B cell (primary cell): ENCODE data around the gene ARIH2. TPM values are rescaled to one million over a fixed set of nuclear protein-coding genes. Genes with fewer than 3 reads are reported as not detected.

Experiments
- ATAC-seq: fragments of 200-7000 bp; cut with Tn5 transposase; one replicate; pipeline ENCODE4 v1.10.0; 2021; ENCODE audit warnings: low read depth, mild to moderate bottlenecking, moderate number of reproducible peaks, moderate library complexity
- CTCF ChIA-PET: fragments of 350-600 bp; sonication (Branson Sonifier 250); formaldehyde crosslinking; loops from one replicate; lab custom pipeline; 2021; ENCODE audit warnings: antibody characterized with exemption, inconsistent platforms; lab: Charles Lee
- POLR2A ChIA-PET: fragments of 350-600 bp; sonication (Branson Sonifier 250); formaldehyde crosslinking; loops from one replicate; lab custom pipeline; 2021; ENCODE audit warnings: antibody characterized with exemption; lab: Charles Lee
- DNase-seq: peaks from one replicate; pipeline ENCODE4 v3.0.0; 2013
- H2AFZ ChIP-seq: 2 replicates; pipeline ENCODE4 v1.6.1; 2012; ENCODE audit warnings: mild to moderate bottlenecking, low read depth, low read length; ENCODE audit not compliant: insufficient read depth, poor library complexity, severe bottlenecking
- H3K27ac ChIP-seq, 2 donors: 1 replicate in 1 of 2; 2 replicates in 1 of 2; pipeline ENCODE4 v1.5.1; 2012 to 2013; ENCODE audit warnings: low read length in 2 of 2, mild to moderate bottlenecking in 2 of 2, moderate library complexity in 1 of 2
- H3K27me3 ChIP-seq, 4 experiments: fragments of 200-600 bp in 1 of 4; sonication (generic) in 1 of 4; replicated peaks in 1 of 4; 1 replicate in 2 of 4; 2 replicates in 2 of 4; pipeline versions ENCODE4 v1.6.1 to v1.7.0; 2013 to 2016; ENCODE audit warnings: low read length in 3 of 4, mild to moderate bottlenecking in 2 of 4, mixed read lengths in 1 of 4, moderate library complexity in 1 of 4; ENCODE audit not compliant: insufficient read depth in 4 of 4, control insufficient read depth in 3 of 4; ENCODE audit errors: control extremely low read depth in 1 of 4
- H3K36me3 ChIP-seq, 2 experiments: replicated peaks in 1 of 2; 1 replicate in 1 of 2; 2 replicates in 1 of 2; pipeline versions ENCODE4 v1.6.1 to v1.7.1; 2013; ENCODE audit warnings: low read length in 1 of 2; ENCODE audit not compliant: insufficient read depth in 2 of 2, control insufficient read depth in 1 of 2; ENCODE audit errors: control extremely low read depth in 1 of 2, extremely low read depth in 1 of 2
- H3K4me1 ChIP-seq, 2 donors: fragments of 200-600 bp in 1 of 2; sonication (generic) in 1 of 2; 1 replicate in 1 of 2; 2 replicates in 1 of 2; pipeline versions ENCODE4 v1.5.1 to v1.6.1; 2013 to 2017; ENCODE audit warnings: low read length in 2 of 2; ENCODE audit not compliant: control insufficient read depth in 2 of 2, insufficient read depth in 2 of 2
- H3K4me2 ChIP-seq: replicated peaks from 2 replicates; pipeline ENCODE3; 2012; ENCODE audit warnings: mild to moderate bottlenecking, low read depth, low read length; ENCODE audit not compliant: poor library complexity, severe bottlenecking
- H3K4me3 ChIP-seq, 5 experiments: fragments of 200-600 bp in 1 of 5; sonication (generic) in 1 of 5; 1 replicate in 3 of 5; 2 replicates in 2 of 5; pipeline versions ENCODE4 v1.5.1 to v1.7.0; 2011 to 2016; ENCODE audit warnings: low read length in 4 of 5, mild to moderate bottlenecking in 4 of 5, low read depth in 2 of 5, control low read depth in 1 of 5, moderate library complexity in 1 of 5; ENCODE audit not compliant: insufficient read depth in 1 of 5; ENCODE audit errors: control extremely low read depth in 1 of 5, extremely low read depth in 1 of 5
- H3K79me2 ChIP-seq: fragments of 200-600 bp; sonication (generic); one replicate; pipeline ENCODE4 v1.6.0; 2016; ENCODE audit warnings: low read length; ENCODE audit not compliant: control insufficient read depth, insufficient read depth
- H3K9ac ChIP-seq: fragments of 200-600 bp; sonication (generic); 2 replicates; pipeline ENCODE4 v1.6.1; 2017; ENCODE audit warnings: mild to moderate bottlenecking, low read length, moderate library complexity
- H3K9me3 ChIP-seq, 3 donors: one replicate each; pipeline versions ENCODE4 v1.6.1 to v1.7.1; 2013; ENCODE audit warnings: low read length in 2 of 3; ENCODE audit not compliant: control insufficient read depth in 2 of 3, insufficient read depth in 1 of 3; ENCODE audit errors: control extremely low read depth in 1 of 3
- H4K20me1 ChIP-seq: 2 replicates; pipeline ENCODE4 v1.6.0; 2012; ENCODE audit warnings: mild to moderate bottlenecking, low read length; ENCODE audit not compliant: insufficient read depth, control insufficient read depth, poor library complexity, severe bottlenecking
- H3K27ac Mint-ChIP-seq: one replicate; pipeline ENCODE4 v1.8.0; 2021; ENCODE audit warnings: mixed read lengths
- H3K27me3 Mint-ChIP-seq: one replicate; pipeline ENCODE4 v1.8.0; 2021; ENCODE audit warnings: mixed read lengths
- H3K4me1 Mint-ChIP-seq: one replicate; pipeline ENCODE4 v1.8.0; 2021; ENCODE audit warnings: mixed read lengths
- H3K4me3 Mint-ChIP-seq: one replicate; pipeline ENCODE4 v1.8.0; 2021; ENCODE audit warnings: mixed read lengths
- H3K9me3 Mint-ChIP-seq: one replicate; pipeline ENCODE4 v1.8.0; 2022; ENCODE audit warnings: mixed read lengths; ENCODE audit not compliant: insufficient read depth
- EZH2 ChIP-seq: IDR thresholded peaks from 2 replicates; pipeline ENCODE4 v1.6.1; 2012; ENCODE audit warnings: borderline replicate concordance, low read depth, mild to moderate bottlenecking, moderate library complexity, low read length; ENCODE audit not compliant: insufficient read depth, poor library complexity, severe bottlenecking
- WGBS: methylation state at CpG from one replicate; pipeline ENCODE4 v1.1.5; 2013; ENCODE audit warnings: missing lambda C conversion rate; ENCODE audit not compliant: insufficient coverage; 5-methylcytosine and 5-hydroxymethylcytosine counted together
- intact Hi-C: fragments of 100-400 bp; cut with micrococcal nuclease; formaldehyde crosslinking; loops from one replicate; pipeline ENCODE4 v1.10.0; 2022
- polyA plus RNA-seq: library from polyadenylated mRNA; depleted of rRNA; stranded (reverse); fragments of >200 nt; gene quantifications from 2 replicates; pipeline ENCODE4 v1.2.3, GENCODE V29; 2012
- total RNA-seq, 2 donors: library from RNA; stranded (reverse); fragments of 120-200 nt in 1 of 2; gene quantifications; 1 replicate in 1 of 2; 2 replicates in 1 of 2; pipeline versions ENCODE4 v1.2.3 to v1.2.4, GENCODE V29; 2013 to 2022
- TF ChIP-seq, protein P1 (sequence below): fragments of 200-600 bp; IDR thresholded peaks from one replicate; pipeline ENCODE4 v1.8.0; 2022; ENCODE audit warnings: antibody characterized with exemption, mild to moderate bottlenecking

ARIH2 gene
- total and polyA plus RNA-seq, 2 donors (not counting 1 experiment from before 2014, with no cell fraction given): 114 to 148 TPM

DNA sequence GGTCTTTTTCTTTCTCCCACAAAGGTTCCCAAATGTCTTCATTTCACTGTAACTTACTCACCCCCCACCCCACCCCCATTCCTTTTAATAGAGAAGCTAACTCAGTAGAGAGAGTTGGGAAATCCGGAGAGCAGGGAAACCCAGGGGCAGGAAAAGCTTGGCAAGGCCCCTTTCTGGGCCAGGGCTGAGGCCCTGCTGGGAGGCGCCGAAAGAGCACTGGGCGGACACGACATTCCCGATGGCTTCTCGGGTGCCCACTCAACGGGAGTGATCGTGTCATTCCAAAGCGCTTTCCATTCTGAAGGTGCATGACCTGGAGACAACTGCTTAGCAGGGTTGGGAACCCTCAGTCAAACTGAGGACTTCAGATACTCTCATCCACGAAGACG lies 101.3 kb downstream of the ARIH2 start:
- CTCF ChIA-PET: interaction anchor here (0.5 to 3.7 kb wide), 7 partner anchors 8 to 215 kb away, joined by 3 to 52 read pairs (median 4); partner anchors contain the start of genes ARIH2, IMPDH2, P4HTM and WDR6
- intact Hi-C loops: loop anchor here (2.0 to 10.0 kb wide), 4 partner anchors 101 to 463 kb away; partner anchors contain the start of genes ARIH2, DAG1, IP6K2 and PFKFB4
- peak overlapping the region in 4 of 5 experiments; percentile 88 to 92 (median 90) for H3K4me3 ChIP-seq

More for the DNA sequence above, 101.3 kb downstream of the ARIH2 start:
- peak overlapping the region; percentile 96 for H3K4me3 Mint-ChIP-seq
- Histone ChIP-seq H3K36me3 (peaks cover 1 to 33% of the 10 kb centered on the region in 2 experiments), H3K4me2 (peak overlapping the region; percentile 98), H2AFZ (peak overlapping the region; percentile 89), H3K9ac (peak overlapping the region; percentile 98), H3K27me3 (no peaks in the 10 kb centered on the region), H3K27ac (peak overlapping the region; percentile 96 to 98), H3K4me1 (peaks cover 33 to 47% of the 10 kb centered on the region in 2 donors), H4K20me1 (peaks cover 10% of the 10 kb centered on the region), H3K9me3 (no peaks in the 10 kb centered on the region), H3K79me2 (peaks cover 40% of the 10 kb centered on the region)
- H3K27me3 Mint-ChIP-seq: no peaks in the 10 kb centered on the region
- ATAC-seq (no peak), DNase-seq (no peak)
- peak overlapping the region; percentile 97 for H3K27ac Mint-ChIP-seq
- no peaks in the 10 kb centered on the region for H3K9me3 Mint-ChIP-seq
- peaks cover 51% of the 10 kb centered on the region for H3K4me1 Mint-ChIP-seq
- WGBS: 34% methylated on average over 12 of the region's 12 CpGs
- POLR2A ChIA-PET: interaction anchor here (1.4 to 6.4 kb wide), 6 partner anchors 8 to 74 kb away, joined by 4 to 116 read pairs (median 11); partner anchors contain the start of genes IMPDH2, QRICH1 and WDR6
- TF ChIP-seq EZH2: no peak
- TF ChIP-seq, protein P1, sequence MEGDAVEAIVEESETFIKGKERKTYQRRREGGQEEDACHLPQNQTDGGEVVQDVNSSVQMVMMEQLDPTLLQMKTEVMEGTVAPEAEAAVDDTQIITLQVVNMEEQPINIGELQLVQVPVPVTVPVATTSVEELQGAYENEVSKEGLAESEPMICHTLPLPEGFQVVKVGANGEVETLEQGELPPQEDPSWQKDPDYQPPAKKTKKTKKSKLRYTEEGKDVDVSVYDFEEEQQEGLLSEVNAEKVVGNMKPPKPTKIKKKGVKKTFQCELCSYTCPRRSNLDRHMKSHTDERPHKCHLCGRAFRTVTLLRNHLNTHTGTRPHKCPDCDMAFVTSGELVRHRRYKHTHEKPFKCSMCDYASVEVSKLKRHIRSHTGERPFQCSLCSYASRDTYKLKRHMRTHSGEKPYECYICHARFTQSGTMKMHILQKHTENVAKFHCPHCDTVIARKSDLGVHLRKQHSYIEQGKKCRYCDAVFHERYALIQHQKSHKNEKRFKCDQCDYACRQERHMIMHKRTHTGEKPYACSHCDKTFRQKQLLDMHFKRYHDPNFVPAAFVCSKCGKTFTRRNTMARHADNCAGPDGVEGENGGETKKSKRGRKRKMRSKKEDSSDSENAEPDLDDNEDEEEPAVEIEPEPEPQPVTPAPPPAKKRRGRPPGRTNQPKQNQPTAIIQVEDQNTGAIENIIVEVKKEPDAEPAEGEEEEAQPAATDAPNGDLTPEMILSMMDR: no peak
